HepG2 (cell line): ENCODE measurements around the gene NFXL1. TPM values are rescaled to one million over a fixed set of nuclear protein-coding genes. Genes with fewer than 3 reads are reported as not detected.

Source experiments
- ATAD3A ChIP-seq: sonication (generic); formaldehyde crosslinking; IDR thresholded peaks from 2 replicates; pipeline ENCODE4 v1.4.0; 2020; ENCODE audit warnings: missing genetic modification reagents
- CBX1 ChIP-seq: IDR thresholded peaks from one replicate; pipeline ENCODE4 v1.6.1; 2016; ENCODE audit warnings: antibody characterized with exemption, low read depth
- CBX2 ChIP-seq, 2 experiments: fragments of 200-600 bp in 1 of 2; sonication (generic); formaldehyde crosslinking in 1 of 2; IDR thresholded peaks; 2 replicates each; pipeline versions ENCODE4 v1.7.0 to v1.8.1; 2018 to 2022; ENCODE audit warnings: low read depth in 2 of 2, low read length in 1 of 2, mild to moderate bottlenecking in 1 of 2, missing genetic modification reagents in 1 of 2
- CHD4 ChIP-seq: fragments of 200-600 bp; sonication (generic); IDR thresholded peaks from 2 replicates; pipeline ENCODE4 v1.7.0; 2017; ENCODE audit warnings: mild to moderate bottlenecking, low read length, borderline replicate concordance
- GLMP ChIP-seq: sonication (generic); formaldehyde crosslinking; IDR thresholded peaks from 2 replicates; pipeline ENCODE4 v1.9.0; 2021; ENCODE audit warnings: missing genetic modification reagents, mild to moderate bottlenecking, borderline replicate concordance
- HNF4A ChIP-seq: sonication (generic); formaldehyde crosslinking; IDR thresholded peaks from 2 replicates; pipeline ENCODE4 v1.4.0; 2020; ENCODE audit warnings: missing genetic modification reagents
- KAT2B ChIP-seq: fragments of 150-350 bp; IDR thresholded peaks from 2 replicates; pipeline ENCODE4 v1.6.1; 2014; ENCODE audit warnings: low read depth, low read length, borderline replicate concordance
- KLF16 ChIP-seq, 2 experiments: sonication (generic) in 1 of 2; formaldehyde crosslinking in 1 of 2; IDR thresholded peaks; 2 replicates each; pipeline versions ENCODE4 v1.6.1 to v1.8.0; 2016 to 2023; ENCODE audit warnings: missing genetic modification reagents in 2 of 2, missing compliant biosample characterization in 1 of 2
- MEIS2 ChIP-seq: sonication (generic); formaldehyde crosslinking; IDR thresholded peaks from 2 replicates; pipeline ENCODE4 v1.9.0; 2021; ENCODE audit warnings: mild to moderate bottlenecking, missing genetic modification reagents
- NR2F1 ChIP-seq, 2 experiments: fragments of 450-650 bp in 1 of 2; formaldehyde crosslinking in 1 of 2; IDR thresholded peaks; 2 replicates each; pipeline versions ENCODE4 v1.5.0 to v1.6.1; 2016 to 2020; ENCODE audit warnings: mild to moderate bottlenecking in 1 of 2, missing compliant biosample characterization in 1 of 2, missing genetic modification reagents in 1 of 2, moderate library complexity in 1 of 2
- PHF5A ChIP-seq: IDR thresholded peaks from one replicate; pipeline ENCODE4 v1.6.1; 2018; ENCODE audit warnings: low read depth, missing genetic modification reagents; ENCODE audit not compliant: unreplicated experiment
- PREB ChIP-seq: sonication (generic); formaldehyde crosslinking; IDR thresholded peaks from 2 replicates; pipeline ENCODE4 v1.4.0; 2020; ENCODE audit warnings: missing genetic modification reagents
- REL ChIP-seq: sonication (generic); formaldehyde crosslinking; conservative IDR thresholded peaks from 2 replicates; pipeline ENCODE4 v1.8.0; 2022; ENCODE audit warnings: mild to moderate bottlenecking, missing genetic modification reagents, moderate library complexity
- TOPORS ChIP-seq: sonication (generic); formaldehyde crosslinking; IDR thresholded peaks from 2 replicates; pipeline ENCODE4 v1.8.0; 2023; ENCODE audit warnings: mild to moderate bottlenecking, missing genetic modification reagents
- ZFY ChIP-seq: sonication (generic); formaldehyde crosslinking; IDR thresholded peaks from 2 replicates; pipeline ENCODE4 v1.4.0; 2020; ENCODE audit warnings: missing genetic modification reagents
- ZNF136 ChIP-seq: sonication (generic); formaldehyde crosslinking; IDR thresholded peaks from 2 replicates; pipeline ENCODE4 v1.8.1; 2022; ENCODE audit warnings: low read depth, mild to moderate bottlenecking, moderate library complexity, missing genetic modification reagents
- ZNF143 ChIP-seq: sonication (generic); formaldehyde crosslinking; IDR thresholded peaks from 2 replicates; pipeline ENCODE4 v1.4.0; 2020; ENCODE audit warnings: missing genetic modification reagents
- ZNF276 ChIP-seq: sonication (generic); formaldehyde crosslinking; IDR thresholded peaks from 2 replicates; pipeline ENCODE4 v1.4.0; 2020; ENCODE audit warnings: mild to moderate bottlenecking, low read depth, missing genetic modification reagents
- ZNF280D ChIP-seq: sonication (generic); formaldehyde crosslinking; IDR thresholded peaks from 2 replicates; pipeline ENCODE4 v1.5.1; 2020; ENCODE audit warnings: mild to moderate bottlenecking, missing genetic modification reagents
- ZNF33B ChIP-seq: sonication (generic); formaldehyde crosslinking; IDR thresholded peaks from 2 replicates; pipeline ENCODE4 v1.5.1; 2020; ENCODE audit warnings: mild to moderate bottlenecking, missing genetic modification reagents
- ZNF446 ChIP-seq: sonication (generic); formaldehyde crosslinking; IDR thresholded peaks from 2 replicates; pipeline ENCODE4 v1.5.0; 2020; ENCODE audit warnings: mild to moderate bottlenecking, missing genetic modification reagents
- ZNF605 ChIP-seq: sonication (generic); formaldehyde crosslinking; IDR thresholded peaks from 2 replicates; pipeline ENCODE4 v1.8.0; 2022; ENCODE audit warnings: mild to moderate bottlenecking, missing genetic modification reagents
- ZNF83 ChIP-seq: sonication (generic); formaldehyde crosslinking; IDR thresholded peaks from 2 replicates; pipeline ENCODE4 v1.4.0; 2020; ENCODE audit warnings: missing genetic modification reagents, mild to moderate bottlenecking, borderline replicate concordance
- ZNF883 ChIP-seq: sonication (generic); formaldehyde crosslinking; IDR thresholded peaks from 2 replicates; pipeline ENCODE4 v1.5.1; 2020; ENCODE audit warnings: mild to moderate bottlenecking, missing genetic modification reagents; ENCODE audit errors: not compliant biosample characterization
- polyA plus RNA-seq, 8 experiments: library from polyadenylated mRNA; depleted of rRNA in 3 of 8; stranded (reverse) in 7 of 8; unstranded in 1 of 8; fragments of >200 nt; fragmentation: Illumina TruSeq in 4 of 8; extraction: Trizol in 4 of 8; gene quantifications; 2 replicates each; pipeline versions ENCODE4 v1.2.1 to v1.2.3, GENCODE V29; 2011 to 2016; ENCODE audit warnings: low read depth in 4 of 8, missing spikeins in 1 of 8, mixed read lengths in 1 of 8; ENCODE audit not compliant: insufficient read depth in 1 of 8
- total RNA-seq, 5 experiments: library from RNA; depleted of rRNA; stranded (reverse); fragments of >200 nt; fragmentation: Illumina TruSeq; extraction: Trizol; gene quantifications; 2 replicates each; pipeline ENCODE4 v1.2.3, GENCODE V29; 2016; ENCODE audit warnings: low read depth in 1 of 5

The NFXL1 gene
- total and polyA plus RNA-seq, 2 of the 13 experiments (the other 11 are each of a cell fraction or from before 2014, with no cell fraction given), result 12.0 to 18.6 TPM

GRCh38 chr4:47836641-47837093 lies 77.7 kb downstream of the NFXL1 start (continued):
- TF ChIP-seq ZNF605 (CRISPR knock-in tag) (no peak), GLMP (CRISPR knock-in tag) (no peak), ZNF83 (CRISPR knock-in tag) (no peak), HNF4A (CRISPR knock-in tag) (no peak), TOPORS (CRISPR knock-in tag) (0 out of 2 replicates have a peak, but pooled peaks have one; percentile 54), KAT2B (no peak), ATAD3A (CRISPR knock-in tag) (no peak), ZNF446 (CRISPR knock-in tag) (no peak), ZNF143 (CRISPR knock-in tag) (no peak), REL (CRISPR knock-in tag) (no peak), MEIS2 (0 out of 2 replicates have a peak, but pooled peaks have one; percentile 43), NR2F1 (CRISPR knock-in tag; IDR thresholded peaks at IDR 0.05) (no peak), ZNF136 (CRISPR knock-in tag) (no peak; the same call in 1 of the 2 replicates), KLF16 (CRISPR knock-in tag; IDR thresholded peaks at IDR 0.05) (0 out of 4 replicates have a peak, but pooled peaks of 1 of the 2 experiments have one; percentile 17), ZFY (peak; percentile 34; the same call in 1 of the 2 replicates), ZNF33B (CRISPR knock-in tag) (no peak), CBX2 (IDR thresholded peaks at IDR 0.05; ENCODE audit: low read depth, low read length) (no peak), CBX2 (CRISPR knock-in tag; IDR thresholded peaks at IDR 0.05; ENCODE audit: low read depth) (no peak), ZNF276 (no peak), PHF5A (CRISPR knock-in tag) (no peak), PREB (CRISPR knock-in tag) (no peak), CBX1 (peak; percentile 89), CHD4 (no peak), ZNF280D (CRISPR knock-in tag) (no peak), ZNF883 (CRISPR knock-in tag) (peak; percentile 19)
